ENCODE data around the gene SYCP2L.
"Not testable (repeated sequence)": the region's sequence is repeated elsewhere in the genome, so short reads cannot be mapped to it uniquely, and the experiment has no call there.

Gene SYCP2L

GRCh38 chr6:10961837-10962236 is 75.0 kb downstream of the SYCP2L start:
- DNase-seq: no peak

DNA sequence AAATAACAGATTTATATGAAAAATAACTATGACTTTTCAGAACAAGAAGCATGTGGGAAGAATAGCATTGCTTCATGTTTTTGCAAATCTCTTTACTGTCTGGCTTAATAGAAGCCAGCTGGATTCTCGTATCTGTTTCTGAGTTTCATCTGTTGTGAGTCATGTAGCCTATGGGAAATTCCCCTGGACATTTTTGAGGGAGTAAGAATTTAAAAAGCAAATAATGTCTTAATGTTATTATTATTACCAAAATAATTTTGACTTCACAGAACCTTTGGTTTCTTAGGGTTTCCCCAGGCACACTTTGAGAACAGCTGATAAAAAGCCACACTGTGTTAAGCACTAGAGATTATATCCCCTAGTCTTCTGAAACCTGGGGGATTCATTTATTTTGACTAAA is 75.8 kb downstream of the SYCP2L start:
- DNase-seq: no peak

DNA sequence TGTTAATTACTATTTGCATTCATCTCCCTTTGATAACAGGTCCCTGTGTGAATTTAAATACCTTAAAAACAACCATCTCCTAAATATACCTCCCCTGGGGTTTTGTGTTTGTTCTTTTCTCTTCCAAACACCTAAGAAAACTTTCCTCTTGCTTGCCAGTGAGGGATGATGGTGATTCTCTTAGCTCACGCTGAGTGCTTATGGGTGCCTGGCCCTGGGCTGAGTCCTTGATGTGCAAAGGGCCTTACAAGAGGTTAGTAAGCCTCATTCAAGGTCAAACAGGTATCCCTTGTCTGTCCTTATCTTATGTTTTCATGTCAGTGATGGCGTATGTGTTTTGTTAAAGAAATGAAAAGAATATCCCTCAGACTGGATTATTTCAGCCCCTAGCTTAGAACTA is 76.3 kb downstream of the SYCP2L start:
- no peak for DNase-seq

DNA sequence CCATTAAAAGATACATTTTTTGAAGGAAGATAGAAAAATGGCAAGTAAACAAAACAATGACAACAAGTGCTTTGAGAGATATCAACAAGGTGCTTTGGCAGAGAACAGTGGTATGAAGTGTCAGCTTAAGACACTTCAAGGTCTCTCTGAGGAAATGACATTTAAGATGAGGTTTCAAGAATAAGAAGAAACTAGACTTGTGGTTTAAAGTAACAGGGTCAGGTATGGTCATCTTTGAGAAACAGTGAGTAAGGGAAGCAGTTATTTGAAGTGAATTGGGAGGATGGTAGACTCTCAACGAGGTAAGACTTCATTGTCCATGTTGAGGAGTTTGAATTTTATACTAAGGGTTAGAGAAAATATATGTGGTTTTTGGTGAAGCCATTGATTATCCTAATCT is 77.8 kb downstream of the SYCP2L start:
- no peak for DNase-seq

- DNase-seq: no peak
Measured at GRCh38 chr6:10968776-10969175, 81.9 kb downstream of the SYCP2L start.

DNA sequence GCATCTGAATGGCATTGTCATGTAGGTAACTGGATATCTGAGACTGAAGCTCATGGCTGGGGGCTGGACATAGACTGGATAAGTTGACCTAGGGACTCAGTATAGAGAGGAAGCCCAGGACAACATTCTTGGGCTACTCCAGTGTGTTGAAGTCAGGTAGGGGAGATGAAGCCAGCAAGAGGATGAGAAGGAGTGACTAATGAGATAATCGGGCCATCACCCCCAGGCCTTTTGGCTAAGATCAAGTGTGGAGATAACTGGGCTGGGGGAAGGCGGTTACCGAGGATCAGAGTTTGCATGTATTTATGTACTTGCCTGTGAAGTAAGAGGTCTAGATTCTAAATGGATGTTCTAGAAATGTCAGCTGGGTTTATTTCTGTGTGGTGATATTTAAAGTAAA is 83.9 kb downstream of the SYCP2L start:
- DNase-seq: no peak

- DNase-seq: no peak
Measured at GRCh38 chr6:10972196-10972595, 85.3 kb downstream of the SYCP2L start.

DNA sequence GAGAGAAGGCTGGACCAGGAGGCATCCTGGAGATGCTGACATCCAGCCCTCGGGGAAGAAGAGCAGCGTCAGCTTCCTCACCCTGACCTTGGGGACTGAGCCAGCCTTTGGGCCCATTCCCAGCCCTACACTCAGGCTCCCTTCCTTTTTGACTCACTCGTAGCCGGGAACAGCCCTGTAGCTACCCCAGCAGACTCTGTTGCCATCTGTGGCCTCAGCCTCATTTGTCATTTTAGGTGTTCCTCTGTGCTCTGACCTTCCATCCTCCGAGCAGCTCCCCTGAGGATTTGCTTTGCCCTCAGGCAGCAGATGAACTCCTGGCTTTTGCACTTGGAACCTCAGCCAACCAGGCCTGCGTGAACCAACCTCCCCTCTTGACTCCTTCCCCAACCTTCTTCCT is 89.7 kb downstream of the SYCP2L start:
- no peak for DNase-seq

- DNase-seq: no peak
Measured at GRCh38 chr6:10977231-10977968, 90.5 kb downstream of the SYCP2L start.

GRCh38 chr6:10979603-10980002 is 92.8 kb downstream of the SYCP2L start:
- no peak for DNase-seq

DNA sequence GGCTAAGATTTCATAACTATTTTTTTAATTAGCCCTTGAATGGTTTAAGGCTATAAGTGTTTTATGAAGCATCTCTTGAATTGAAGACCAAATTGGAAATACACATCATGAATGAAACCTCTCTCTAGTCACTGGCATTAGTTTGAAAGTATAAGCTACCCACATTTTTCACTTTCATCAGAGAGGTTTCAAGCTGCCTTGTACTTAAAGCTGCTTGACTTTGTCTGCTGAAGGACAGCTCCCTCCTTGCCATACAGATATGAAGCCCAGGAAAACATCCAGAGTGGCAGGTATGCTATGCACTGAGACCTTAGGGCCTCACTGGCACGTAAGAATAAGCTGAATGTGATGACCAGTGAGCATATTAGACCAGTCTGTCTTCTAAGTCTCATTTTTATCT is 94.6 kb downstream of the SYCP2L start:
- DNase-seq: no peak

DNA sequence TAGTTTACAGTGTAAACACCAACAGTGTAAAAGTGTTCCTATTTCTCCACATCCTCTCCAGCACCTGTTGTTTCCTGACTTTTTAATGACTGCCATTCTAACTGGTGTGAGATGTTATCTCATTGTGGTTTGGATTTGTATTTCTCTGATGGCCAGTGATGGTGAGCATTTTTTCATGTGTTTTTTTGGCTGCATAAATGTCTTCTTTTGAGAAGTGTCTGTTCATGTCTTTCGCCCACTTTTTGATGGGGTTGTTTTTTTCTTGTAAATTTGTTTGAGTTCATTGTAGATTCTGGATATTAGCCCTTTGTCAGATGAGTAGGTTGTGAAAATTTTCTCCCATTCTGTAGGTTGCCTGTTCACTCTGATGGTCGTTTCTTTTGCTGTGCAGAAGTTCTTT is 98.1 kb downstream of the SYCP2L start:
- not testable (repeated sequence) for DNase-seq

GRCh38 chr6:10989587-10989986 is 102.7 kb downstream of the SYCP2L start:
- no peak for DNase-seq

- DNase-seq: no peak
Measured at GRCh38 chr6:10991115-10991514, 104.3 kb downstream of the SYCP2L start.

GRCh38 chr6:10993896-10994295 is 107.0 kb downstream of the SYCP2L start:
- DNase-seq: no peak

- DNase-seq: no peak
Measured at GRCh38 chr6:10995114-10995707, 108.4 kb downstream of the SYCP2L start.

DNA sequence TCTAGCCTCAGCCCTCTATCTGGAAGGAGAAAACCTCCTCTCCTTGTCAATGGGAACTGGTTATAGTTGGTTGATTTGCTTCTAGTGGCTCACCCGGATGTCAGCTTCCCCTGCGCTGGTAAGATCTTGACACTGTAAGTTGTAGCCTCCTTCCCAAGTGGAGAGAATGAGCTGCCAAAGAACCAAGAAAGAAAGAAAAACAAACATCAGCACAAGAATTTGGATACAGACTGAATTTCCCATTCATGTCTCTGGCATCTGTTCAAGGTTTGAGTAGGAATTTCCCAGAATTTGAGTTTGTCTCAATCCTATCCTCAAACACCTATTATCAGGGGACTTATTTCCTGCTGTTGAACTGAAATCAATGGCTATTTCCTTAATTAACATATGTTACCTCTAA is 113.1 kb downstream of the SYCP2L start:
- DNase-seq: no peak

DNA sequence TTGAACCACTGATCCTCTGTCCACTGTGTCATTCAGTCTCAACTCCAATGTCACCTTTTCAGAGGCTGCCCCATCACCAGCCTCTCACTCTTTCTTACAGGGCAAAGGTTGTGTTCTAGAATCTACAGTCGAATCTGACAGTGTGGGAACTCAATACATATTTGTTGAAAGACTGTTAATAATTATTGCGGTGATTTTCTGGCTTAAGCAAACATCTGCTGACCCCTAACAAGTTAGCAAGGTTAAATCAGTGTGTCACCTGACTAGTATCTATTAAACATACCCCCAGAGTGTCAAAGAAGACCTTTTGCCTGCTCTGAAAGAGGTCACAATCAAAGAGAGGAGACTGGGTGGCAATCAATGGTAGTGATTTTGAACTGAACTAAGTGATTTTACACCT is 115.3 kb downstream of the SYCP2L start:
- no peak for DNase-seq

DNA sequence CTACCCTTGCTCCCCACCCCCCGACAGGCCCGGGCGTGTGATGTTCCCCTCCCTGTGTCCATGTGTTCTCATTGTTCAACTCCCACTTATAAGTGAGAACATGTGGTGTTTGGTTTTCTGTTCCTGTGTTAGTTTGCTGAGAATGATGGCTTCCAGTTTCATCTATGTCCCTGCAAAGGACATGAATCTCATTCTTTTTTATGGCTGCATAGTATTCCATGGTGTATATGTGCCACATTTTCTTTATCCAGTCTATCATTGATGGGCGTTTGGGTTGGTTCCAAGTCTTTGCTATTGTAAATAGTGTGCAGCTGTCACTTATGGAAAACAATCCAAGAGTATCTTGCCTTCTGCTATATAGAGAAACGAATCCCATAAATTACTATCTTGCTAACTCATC is 116.4 kb downstream of the SYCP2L start:
- not testable (repeated sequence) for DNase-seq

- DNase-seq: no peak
Measured at GRCh38 chr6:11006061-11006460, 119.2 kb downstream of the SYCP2L start.

DNA sequence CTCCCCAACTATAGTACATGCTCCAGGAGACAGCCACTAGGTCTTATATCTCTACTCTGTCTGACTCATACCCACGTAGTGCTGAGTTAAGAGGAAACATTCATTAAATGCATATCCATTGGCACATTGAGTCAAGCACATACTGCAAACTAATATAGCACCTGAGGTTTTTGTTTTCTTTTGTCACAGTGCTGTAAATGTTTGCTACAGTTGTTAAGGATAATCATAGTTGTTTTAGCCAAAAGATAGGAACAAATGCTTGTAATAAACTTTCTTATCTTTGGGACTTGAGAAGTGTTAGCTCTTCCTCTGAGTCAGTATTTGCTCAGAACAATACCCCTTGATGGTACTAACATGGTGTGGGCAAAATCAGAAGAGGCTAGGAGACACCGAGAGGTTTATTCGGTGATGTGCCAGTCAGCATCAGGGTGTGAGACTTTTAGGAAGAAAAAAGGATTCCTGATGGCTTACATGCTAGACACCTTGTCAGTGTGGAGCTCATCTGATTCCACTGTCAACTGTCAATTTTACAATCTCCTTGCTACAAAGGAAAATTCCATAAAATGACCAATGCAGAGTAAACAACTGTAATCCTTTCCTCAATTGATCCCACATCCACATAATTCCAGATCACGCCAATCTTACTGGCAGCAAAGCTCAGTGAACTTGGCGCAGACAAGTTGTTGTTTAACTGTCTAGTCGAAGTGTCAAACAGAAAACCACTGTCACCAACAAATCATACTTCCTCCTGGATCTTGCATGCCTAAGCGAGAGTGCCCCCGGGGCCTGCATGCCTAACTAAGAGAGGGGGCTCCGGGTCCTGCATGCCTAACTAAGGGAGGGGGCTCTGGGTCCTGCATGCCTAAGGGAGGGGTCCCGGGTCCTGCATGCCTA is 121.1 kb downstream of the SYCP2L start:
- no peak for DNase-seq

- DNase-seq: no peak
Measured at GRCh38 chr6:11008821-11009220, 122.0 kb downstream of the SYCP2L start.

GRCh38 chr6:11009353-11009752 is 122.5 kb downstream of the SYCP2L start:
- no peak for DNase-seq

- DNase-seq: no peak
Measured at GRCh38 chr6:11011787-11012234, 125.0 kb downstream of the SYCP2L start.

Measured in cortex of kidney (tissue), 1 donor.